Hindlimb muscle (tissue), 1 donor: ENCODE results near the gene MEG3. TPM values are rescaled to one million over a fixed set of nuclear protein-coding genes. Genes with fewer than 3 reads are reported as not detected.

ENCODE experiments used
- DNase-seq: peaks from one replicate; pipeline ENCODE4 v3.0.0-alpha.2; 2013
- polyA plus RNA-seq: library from polyadenylated mRNA; unstranded; fragments of 120-200 nt; gene quantifications from one replicate; pipeline ENCODE4 v1.2.1, GENCODE V29; 2013; ENCODE audit not compliant: insufficient read length

Gene MEG3
- 6,647 TPM for polyA plus RNA-seq

- DNase-seq, result peak; percentile 88
Observed at GRCh38 chr14:100825713-100826331, at the start of gene MEG3. MEG3 (plus strand) TSS chr14:100826118.

DNA sequence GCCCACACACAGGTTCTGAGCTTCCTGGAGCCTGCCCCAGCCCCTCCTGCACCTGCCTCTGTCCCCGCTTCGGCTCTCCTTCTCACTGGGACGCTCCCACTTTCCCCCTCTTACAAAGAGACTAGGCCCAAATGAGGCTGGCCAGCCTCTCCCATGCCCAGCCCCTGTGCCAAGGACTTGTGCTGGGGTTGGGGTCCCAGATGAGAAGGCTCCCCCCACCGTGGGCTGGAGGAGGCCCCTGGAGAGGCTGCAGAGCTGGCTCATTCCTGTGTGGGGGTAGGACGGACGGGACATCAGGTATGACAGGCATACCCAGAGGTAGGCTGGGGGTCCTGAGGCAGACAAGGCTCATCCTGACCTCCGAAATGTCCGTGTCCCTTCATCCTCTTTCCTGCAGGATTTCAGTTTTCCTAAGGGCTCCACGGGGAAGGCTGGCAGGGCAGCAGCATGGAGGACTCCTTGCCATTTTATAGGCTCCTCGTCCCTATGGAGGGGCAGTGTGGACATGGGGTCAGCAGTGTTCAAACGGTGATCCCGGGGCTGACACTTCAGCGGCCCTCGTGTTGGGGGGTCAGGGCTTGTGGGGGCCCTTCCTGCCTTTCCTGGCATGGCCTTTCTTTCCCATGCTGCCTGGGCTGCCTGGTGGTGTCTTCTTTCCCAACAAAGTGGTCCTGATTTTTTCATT, 49.1 kb upstream of the MEG3 start:
- no peak for DNase-seq

DNA sequence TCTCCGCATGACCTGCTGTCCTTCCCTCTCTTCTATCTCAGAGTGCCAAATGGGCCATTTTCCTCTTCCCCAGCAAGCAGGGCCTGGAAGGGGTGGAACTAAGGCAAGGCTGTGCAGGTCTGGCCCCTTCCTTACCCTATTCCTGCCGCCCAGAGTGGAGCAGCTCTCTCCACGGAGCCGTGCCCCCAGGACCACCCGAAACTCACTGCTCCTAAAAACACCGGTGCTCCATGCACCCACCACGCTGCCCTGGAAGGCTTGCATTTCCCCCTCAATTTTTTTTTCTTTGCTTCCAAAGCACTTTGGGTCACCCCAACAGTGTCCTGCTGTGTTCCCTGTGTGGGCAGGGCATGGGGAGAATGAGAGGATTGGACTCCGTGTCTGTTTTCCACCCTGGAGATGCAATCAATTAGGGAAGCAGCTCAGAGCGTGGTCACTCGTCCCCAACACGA, 48.5 kb upstream of the MEG3 start:
- no peak for DNase-seq

DNA sequence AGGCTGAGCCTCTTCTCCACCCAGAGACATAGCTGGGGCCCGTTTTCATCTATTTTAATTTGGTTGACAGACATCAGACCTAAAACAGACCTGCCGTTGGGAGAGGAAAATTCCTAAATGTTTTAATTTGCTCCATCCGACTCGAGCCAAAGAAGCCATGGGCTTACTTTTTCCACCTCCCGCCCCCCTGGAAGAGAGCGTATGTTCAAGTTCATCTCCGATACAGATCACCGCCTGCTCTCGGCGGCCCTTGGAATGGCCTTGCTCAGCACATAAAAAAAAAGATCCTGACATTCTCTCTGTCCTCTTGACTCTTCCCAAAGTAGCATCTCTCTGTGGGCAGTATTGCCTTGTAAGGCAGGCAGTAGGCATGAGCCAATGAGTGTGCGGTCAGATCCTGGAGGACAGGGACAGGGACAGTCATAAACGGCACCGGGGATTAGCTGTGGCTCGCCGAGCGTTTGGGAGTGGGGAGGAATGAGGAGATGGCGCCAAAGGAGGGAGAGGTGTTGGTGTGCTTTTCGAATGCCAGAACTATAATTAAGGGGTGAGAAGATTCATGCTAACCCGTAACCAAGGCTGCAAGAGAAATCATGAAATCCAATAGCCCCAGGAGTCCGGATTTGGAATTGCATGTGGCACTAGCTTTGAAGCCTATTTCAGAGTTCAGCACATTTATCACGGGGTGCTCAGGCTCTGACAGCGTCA, 47.9 kb upstream of the MEG3 start:
- DNase-seq, result no peak

DNA sequence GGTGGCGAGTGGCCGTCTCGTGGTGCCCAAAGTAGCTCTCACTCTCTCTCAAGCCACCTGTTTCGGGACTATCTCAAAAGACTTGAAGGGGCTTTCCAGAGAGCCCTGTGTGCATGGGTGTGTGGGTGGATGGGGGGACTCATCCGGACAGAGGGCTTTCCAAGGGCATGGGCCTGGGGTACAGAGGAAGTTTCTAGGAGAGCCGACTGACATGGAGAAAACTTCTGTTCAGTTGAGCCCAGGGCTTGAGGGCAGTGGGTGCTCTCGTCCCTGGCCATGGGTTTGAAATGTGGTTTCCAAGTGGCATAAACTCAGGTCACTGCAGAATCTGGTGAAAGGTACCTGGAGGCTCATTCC, 47.4 kb upstream of the MEG3 start:
- DNase-seq, result no peak

- DNase-seq, result no peak
Observed at GRCh38 chr14:100778951-100779690, 46.8 kb upstream of the MEG3 start.

- DNase-seq, result no peak
Observed at GRCh38 chr14:100779691-100780080, 46.2 kb upstream of the MEG3 start.

GRCh38 chr14:100780246-100780645, 45.7 kb upstream of the MEG3 start:
- DNase-seq, result no peak

DNA sequence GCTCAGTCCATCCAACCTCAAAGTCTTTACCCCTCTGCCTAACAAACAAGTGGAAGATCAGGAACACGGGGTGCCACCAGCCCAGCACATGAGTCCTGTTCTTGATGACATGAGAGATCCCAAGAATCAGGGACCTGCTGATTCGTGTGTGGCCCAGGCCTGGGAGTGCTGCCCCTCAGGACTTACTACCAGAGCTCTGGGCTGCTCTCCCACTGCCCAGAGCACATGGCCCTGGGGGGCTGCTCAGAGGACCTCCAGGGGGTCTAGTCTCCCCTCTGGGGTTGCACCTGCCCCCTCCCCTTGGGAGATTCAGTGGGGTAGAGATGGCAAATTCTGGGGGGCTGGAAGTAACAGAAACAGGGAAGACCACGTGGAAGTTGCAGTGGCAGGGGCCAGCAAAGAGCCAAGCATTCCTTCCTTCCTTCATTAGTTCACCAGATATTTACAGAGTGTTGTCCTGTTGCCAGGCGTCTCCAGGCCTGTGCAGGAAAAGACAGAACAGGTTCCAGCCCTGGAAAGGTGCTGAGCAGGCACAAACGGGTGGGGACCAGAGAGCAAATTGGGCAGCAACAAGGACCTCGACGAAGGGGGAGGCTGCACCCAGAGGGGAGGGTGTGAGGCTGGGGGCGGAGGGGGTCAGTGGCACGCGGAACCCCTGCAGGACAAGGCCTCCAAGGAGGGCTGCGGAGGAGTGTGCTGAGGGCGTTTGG, 45.1 kb upstream of the MEG3 start:
- no peak for DNase-seq

GRCh38 chr14:100781952-100782351, 44.0 kb upstream of the MEG3 start:
- no peak for DNase-seq

GRCh38 chr14:100782516-100783320, 43.2 kb upstream of the MEG3 start:
- no peak for DNase-seq

DNA sequence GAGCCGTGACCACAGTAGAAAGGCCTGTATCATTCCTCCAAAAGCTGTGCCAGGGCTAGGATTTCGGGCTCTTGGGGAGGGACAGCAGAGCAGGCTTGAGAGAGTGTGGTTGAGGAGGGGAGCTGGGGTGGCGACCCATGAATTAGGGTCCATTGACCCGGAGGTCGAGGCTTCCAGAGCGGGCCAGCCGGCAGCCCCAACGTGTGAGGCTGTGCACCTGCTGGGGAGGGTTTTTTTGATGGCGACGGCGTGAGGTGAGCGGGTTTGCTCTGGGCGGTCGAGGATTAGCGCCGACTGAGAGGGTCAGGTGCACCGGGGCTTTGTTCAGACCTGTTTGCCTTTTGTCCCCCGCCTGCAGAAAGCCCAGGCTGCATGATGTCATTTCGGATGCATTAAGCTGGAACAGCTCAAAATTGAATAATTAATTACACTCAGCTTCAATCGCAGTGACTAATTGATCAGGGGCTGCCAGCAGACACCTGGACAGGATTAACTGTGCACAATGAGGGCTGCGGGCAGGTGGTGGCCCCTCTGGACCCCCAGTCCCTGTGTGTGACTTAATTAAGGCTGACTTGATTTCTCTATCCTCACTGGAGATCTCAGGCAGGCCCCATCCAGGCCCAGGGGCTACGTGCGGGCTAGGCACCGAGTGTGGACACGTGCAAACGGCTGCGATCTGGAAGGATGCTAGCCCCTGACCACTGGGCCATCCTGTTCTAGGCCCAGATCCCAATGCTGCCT, 42.1 kb upstream of the MEG3 start:
- no peak for DNase-seq

DNA sequence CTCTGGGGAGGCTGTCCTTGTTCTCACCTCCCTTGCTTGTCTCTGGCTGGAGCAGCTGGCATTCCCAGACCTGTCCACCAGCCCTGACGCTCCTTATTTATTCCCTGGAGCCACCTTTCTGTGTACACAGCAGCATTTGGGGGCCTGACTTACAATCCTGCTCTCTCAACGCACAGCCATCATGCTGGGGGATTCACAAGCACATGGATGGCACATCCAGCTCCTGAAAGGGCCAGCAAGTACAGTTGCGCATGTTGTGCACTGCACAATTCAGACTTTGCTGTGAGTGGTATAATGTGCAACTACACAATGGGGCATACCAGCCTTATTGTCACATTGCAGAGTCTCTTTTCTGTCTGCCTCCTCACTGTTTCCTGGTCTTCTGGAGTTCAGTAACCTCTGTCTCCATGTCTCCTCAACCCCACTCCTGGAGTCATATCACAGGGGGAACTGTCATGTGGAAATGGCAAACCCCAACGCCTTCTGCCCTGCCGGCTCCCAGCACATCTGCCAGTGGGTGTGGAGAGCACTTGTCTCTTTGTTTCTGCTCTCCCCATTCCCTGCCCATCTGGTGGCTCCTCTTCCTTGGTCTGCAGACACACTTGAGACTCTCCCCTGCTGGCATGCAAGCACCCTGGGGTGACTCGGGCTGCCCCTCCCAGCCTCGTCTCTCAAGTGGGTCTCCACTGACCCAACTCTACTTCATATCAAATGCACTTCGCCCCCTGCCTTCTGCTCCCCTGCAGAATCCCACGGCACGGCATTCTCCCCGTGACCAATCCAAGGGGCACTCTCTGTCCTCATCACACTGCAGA, 41.2 kb upstream of the MEG3 start:
- DNase-seq, result no peak

GRCh38 chr14:100785338-100785615, 40.6 kb upstream of the MEG3 start:
- no peak for DNase-seq

- DNase-seq, result no peak
Observed at GRCh38 chr14:100785626-100786025, 40.3 kb upstream of the MEG3 start.

DNA sequence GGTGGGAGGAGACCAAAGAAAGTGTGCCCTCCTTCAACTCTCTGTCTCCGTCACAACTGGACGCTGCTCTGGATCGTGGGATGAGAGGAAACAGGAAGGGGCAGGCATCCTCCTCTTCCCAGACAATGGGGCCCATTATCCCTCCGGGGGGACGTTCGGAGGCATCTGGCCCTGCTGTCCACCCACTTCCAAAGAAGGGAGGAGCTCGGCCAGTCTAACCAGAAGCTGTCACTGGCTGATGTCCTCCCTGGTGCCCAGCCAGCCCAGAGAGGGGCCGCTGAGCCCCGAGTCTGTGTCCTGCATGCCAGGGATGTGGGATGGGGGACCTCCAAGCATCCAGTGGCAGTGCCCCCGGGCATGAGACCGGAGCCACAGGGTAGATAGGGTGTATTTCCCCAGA, 39.8 kb upstream of the MEG3 start:
- no peak for DNase-seq

DNA sequence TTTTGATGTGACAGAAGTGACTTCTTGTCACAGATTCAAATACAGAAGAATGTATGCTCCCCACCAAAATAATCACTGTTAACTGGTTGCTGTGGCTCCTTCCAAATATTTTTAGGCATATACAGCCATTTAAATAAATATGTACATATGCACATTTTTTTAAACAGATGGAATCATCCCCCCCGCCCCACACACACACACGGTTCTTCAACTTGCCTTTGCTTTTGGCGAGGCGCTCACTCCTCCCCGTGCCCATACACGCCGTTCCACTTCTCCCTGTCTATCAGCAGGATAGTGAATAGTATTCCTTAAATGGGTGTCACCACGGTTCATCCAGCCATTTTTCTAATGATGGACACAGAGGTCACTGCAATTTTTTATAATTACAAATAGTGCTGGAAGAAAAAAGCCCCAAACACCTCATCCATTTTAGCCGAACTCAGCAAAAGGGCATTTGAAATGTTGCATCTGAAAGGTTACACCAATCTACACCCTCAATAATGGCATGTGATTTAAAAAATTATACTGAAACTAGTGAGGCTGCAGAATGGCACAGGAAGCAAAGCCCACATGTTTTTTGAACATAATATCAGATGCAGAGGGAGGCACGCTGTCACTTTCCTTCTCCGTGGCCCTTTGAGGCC, 39.2 kb upstream of the MEG3 start:
- no peak for DNase-seq

DNA sequence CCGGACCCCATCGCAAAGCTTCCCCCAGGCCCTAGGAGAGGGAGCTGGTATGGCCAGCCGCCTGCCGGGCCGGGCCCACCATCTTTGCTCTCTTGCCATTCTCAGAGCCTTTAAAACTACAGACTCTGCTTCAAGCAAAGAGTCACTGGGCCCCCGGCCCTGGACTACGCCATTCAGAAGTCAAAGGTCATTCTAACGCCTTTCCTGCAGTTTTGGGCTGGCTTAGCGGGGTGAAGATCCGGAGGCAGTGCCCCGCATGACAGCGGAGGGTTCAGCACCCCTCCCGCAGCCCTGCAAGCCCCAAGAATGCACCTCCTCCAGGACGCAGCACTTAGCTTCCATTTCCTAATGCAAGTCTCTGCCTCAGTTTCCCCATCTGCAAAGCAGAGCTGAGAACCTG, 38.3 kb upstream of the MEG3 start:
- DNase-seq, result no peak

GRCh38 chr14:100788517-100788916, 37.4 kb upstream of the MEG3 start:
- no peak for DNase-seq

DNA sequence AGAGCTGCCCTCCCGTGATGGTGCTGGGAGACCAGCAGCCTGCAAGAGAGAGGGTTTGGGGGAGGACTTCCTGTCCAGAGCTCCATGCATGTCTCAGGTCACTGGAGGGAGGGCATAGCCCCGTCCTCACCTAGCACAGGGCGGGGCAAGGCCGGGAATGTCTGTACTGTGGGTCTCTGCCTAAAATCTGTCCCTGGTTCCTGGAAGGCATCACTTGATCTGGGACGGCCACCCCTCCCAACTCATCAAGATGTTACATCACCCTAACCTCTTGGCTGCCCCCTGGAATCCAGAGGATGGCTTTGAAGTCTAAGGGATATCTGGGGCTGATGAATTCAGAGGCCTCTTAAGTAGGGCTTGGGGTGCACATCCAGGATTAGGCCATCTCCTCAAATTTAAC, 37.0 kb upstream of the MEG3 start:
- DNase-seq, result no peak
